GM18505 (cell line): ENCODE data around the gene SNX20.

ENCODE experiments used
- ATAC-seq: cut with Tn5 transposase; IDR thresholded peaks from one replicate; pipeline ENCODE4 v1.9.1; 2021; ENCODE audit not compliant: unreplicated experiment
- POLR2A ChIP-seq: IDR thresholded peaks from 4 replicates; pipeline ENCODE4 v1.6.1; 2011; ENCODE audit warnings: borderline replicate concordance; ENCODE audit not compliant: insufficient read depth, insufficient read length; ENCODE audit errors: extremely low read depth

The SNX20 gene

DNA sequence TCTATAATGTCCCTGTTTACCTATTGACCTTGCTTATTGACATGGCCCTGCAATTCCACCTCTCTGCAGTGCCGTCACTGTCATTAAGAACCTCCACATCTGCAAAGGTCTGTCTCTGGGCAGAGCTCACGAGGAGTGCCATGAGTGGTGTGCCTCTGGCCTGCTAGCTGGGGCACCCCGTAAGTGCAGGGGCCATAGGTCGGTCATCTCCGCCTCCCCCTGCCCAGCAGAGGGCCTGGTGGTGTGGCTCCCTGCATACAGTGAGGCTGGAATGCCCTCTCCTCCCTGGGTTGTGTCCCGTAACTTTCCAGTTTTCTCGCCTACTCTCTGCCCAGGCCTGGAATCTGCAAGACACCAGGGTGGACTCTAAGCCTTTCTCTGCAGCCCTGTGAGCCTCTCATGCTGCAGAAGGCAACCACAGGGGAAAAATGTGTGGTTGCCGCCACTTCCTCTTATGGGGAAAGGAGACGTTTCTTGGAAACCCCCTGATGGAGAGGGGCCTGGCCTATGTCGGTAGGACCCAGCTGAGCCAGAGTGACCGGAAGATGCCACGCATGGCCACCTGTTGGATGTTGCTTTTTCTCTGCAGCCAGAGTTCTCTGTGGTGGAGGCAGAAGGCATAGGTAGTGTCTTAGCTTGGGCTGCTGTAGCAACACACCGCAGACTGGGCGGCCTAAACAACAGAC lies 2.7 kb upstream of the SNX20 start:
- peak; percentile 33 for TF ChIP-seq POLR2A

DNA sequence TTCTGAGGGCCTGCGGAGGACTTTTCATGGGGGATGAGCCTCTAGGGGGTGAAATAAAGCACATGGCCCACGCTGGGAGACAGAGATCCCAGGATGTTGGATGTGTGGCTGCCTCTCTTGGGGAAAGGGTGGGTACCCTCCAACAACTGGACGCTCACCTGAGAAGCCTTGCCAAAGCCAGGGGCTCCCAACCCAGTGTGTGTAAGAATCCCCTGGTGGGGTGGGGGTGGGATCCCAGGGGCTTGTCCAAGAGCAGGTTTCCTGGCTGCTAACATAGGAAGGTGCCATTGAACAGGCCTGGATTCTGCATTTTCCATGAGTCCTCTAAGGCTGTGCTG lies 587 bp downstream of the SNX20 start:
- no peak for TF ChIP-seq POLR2A
- no peak for ATAC-seq

More for the DNA sequence above, 2.7 kb upstream of the SNX20 start:
- ATAC-seq, result peak; percentile 68

DNA sequence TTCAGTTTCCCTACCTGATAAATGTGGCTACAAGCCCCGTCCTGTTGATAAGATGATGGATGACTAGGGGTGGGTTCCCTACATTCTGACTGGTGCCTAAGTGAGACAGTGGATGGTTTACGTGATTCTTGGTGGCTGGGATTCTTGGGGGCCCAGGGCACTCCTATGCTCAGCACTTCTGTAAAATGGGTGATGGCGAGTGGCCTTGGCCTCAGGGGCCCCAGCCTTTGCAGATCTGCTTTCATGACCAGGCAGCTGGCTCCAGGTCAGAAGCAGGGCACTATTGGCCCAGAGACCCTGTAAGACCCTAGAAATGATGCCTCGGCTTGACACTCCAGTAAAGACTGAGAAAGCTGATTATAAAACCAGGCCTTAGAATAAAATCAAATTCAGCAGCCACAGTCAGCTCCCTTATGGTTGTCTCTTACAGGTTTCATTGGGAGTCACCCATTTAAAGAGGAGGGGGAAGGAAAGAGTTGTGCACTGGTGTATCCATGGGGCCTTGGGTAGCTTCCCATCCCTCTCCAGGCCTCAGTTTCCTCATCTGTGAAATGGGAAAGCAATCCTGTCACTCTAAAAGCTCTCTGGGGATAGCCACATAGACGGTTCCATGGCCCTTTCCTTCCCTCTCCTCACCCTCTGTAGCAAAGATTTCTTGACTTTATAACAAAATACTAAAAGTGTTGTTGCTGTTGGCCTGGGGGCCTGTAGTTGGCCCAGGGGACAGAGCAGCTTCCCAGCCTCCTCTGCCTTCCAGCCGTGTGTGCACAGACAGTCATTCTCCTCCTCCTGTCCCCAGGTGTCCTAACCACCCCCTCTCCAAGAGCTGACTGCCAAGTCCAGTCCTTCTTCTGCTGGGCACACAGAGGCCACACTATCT lies 1.2 kb downstream of the SNX20 start:
- TF ChIP-seq POLR2A, result no peak
- ATAC-seq, result no peak

DNA sequence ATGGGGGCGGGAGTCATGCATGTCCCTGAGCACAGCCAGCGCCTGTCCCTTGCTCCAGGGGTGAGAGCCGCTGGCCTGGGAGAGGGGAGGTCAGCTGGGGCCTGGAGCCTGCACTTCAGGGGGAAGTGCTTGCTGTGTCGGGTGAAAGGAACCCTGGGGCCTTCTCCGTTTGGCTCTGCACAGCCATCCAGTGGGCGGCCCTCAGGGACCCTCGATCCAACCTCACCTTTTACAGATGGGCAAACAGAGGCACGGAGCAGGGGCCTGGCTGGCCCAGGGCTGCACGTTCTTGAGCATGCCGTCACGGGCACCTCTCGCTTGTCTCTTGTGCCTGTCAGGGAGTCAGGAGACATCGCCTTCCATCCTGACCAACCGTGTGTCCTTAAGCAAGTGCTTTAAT lies 1.8 kb downstream of the SNX20 start:
- no peak for ATAC-seq
- TF ChIP-seq POLR2A, result no peak

DNA sequence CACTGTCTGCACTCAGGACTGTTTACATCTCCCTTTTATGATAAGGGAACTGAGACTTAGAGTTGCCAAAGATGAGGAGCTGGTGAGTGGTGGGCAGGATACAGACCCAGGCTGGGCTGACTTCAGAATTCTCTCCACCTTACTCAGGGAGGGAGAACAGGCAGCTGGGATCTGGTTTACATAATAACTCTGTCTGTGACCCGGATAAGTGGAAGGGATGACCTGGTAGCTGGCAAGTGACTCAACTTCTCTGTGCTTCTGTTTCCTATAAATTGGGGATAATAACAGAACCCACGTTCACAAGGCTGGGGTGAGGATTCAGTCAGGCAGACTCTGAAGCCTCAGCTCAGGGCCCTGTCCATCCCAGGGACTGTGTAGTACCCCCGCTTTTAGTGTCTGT lies 2.6 kb downstream of the SNX20 start:
- TF ChIP-seq POLR2A, result no peak
- ATAC-seq, result no peak

DNA sequence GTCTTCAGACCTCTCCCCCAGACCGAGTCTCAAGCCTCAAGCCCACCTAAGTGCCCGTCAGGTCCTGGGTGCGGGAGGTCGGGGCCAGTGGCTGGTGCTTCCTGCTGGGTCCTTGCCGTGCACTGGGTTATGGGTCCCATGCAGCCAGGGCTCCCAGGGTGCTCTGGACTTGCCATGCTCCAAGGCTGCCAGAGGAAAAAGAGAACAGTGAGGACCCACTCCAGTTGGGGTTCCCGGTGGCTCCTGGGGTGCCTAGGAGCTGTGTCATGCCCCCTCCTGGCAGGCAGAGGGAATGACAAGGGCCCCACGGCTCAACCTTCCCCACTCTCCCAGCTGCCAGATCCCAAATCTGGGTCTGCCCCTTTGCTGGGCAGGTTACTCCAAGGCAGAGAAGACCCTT lies 3.8 kb downstream of the SNX20 start:
- ATAC-seq, result no peak
- no peak for TF ChIP-seq POLR2A

DNA sequence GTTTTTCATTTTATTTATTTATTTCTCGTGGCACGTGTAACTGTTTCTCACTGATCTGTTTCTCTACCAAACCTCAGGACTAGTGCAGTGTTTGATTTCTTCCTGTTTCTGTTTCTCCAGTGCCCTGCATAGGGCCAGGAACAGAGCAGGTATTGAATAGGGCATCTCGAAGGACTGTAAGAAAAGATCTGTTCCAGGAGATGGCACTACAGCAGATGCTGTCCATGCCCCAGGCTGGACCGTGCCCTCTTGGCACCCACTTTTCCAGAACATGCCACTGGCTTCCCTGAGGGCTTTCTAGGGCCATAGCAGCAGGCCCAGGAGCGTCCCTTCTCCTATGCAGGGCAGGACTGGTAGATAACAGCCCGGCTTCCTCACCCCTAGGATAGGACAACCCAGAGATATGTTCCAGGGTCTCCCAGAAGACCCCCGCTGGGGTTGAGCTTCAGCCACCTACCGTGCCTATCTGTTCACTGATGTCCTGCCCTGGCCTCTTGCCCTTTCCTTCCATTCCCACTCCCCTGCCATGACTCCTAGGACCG lies 4.4 kb downstream of the SNX20 start:
- no peak for ATAC-seq
- no peak for TF ChIP-seq POLR2A

DNA sequence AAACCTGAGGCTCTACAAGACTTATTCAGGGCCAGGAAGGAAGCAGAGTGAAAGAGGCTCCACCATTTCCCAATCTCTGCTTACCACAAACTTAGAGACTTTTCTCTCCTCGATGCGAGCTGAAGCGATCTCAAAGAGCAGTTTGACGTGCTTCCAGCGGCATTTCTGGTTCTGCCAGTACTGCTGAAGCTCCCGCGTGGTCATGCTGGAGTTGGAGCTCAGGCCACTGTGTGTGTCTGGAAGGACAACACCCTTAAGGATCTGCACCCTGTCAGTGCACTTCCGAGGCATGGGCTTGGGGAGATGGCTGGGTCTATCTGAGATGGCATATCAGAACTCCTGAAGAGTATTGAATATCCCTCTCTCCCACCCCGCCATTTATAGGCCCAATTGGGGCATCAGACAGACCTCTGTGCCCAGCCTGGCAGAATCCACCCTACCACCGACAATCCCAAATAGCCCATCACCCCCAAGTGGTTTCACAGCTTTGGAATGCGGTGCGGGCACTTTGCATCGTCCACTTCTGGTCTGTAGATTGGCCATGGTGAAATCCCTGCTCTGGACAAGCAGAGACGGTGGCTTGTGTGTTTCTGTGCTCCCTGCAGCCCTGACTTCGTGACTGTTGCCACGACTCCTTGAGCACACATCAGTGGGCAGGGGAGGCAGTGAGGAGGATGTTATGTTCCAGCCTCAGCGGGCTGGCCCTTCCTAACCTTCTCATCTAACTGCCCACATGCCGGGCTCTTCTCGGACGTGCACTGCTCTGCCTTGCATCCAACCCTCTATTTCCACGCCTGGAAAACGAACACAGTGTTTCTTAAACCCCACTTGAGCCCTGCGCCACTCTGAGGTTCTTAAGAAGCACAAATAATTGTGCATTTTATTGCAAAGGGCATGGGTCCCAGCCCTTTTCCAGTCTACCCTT lies 5.2 kb downstream of the SNX20 start:
- no peak for ATAC-seq
- peak; percentile 16 for TF ChIP-seq POLR2A

DNA sequence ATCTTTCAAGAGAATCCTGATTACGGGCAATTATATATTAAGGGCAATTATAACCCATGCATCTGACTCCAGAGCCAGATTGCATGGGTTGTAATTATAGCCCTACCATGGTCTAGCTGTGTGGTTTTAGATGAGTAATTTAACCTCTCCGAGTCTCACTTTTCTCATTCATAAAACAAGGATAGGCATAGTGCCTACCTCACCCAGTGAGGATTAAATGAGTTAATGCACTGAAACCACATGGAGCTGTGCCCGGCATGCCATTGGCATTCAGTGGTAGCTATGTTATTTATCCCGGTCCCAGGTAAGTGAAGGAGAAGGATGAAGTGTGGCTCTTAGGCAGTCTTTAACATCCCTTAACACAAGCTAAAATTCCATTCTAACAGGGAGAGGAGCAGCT lies 6.3 kb downstream of the SNX20 start:
- TF ChIP-seq POLR2A, result no peak
- ATAC-seq, result no peak

DNA sequence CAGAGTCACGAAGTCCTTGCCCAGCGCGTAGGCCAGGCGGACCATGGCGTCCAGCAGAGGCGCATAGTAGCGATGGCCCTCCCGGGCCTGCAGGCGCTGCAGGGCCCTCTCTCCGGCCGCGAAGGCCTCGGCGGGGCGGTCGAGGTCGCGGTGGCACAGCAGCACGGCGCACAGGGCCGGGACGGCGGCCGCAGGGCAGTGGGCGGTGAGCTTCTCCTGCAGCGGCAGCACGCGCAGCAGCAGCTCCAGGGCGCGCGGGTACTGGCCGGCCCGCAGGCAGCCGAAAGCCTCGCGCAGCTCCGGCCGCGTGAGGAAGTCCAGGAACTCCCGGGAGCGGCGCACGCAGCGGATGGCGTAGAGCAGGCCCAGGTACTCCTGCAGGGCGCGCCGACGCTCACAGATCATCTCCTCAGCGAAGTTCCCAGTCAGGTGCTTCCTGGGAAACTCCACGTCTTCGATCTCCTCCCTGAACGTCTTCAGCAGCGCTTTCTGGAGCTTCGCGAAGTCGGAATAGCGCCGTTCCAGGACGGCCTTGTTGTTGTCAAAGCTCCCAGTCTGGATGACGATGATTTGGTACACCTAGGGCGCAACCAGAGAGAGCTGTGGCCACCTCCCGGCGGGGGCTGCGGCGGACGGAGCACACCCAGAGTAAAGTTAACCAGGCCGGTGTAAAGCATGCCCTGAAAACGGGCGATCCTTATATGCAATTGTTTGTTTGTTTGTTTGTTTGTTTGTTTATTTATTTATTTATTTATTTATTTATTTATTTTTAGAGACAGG lies 7.4 kb downstream of the SNX20 start:
- no peak for ATAC-seq
- TF ChIP-seq POLR2A, result no peak

DNA sequence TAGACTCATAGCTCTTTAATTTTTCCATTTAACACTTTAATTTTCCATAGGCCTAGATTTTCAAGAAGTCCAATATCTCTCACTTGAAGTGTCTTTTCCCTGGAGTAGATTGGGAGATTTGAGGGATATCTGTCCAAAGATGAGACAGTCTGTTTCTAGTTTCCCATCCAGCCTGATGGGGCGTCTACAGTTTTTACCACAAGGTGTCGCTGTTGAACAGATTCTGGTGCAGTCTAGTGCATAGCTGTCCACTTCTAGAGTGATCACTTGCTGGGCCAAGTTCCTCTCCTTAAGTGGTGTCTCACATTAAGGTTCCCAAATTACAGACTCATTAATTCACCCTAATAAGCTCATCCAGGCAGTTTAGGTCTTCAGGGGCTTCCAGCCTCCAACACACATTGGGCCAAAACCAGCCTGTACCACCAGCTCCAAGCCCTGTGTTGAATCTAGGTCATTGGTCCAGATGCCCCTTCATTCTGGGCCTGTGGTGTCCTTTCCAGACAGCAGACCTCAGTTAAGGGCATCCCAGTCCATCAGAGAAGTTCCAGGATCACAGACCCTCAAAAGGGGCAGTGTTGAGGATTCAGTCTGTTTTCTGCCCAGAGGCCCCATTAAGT lies 9.4 kb downstream of the SNX20 start:
- no peak for ATAC-seq

DNA sequence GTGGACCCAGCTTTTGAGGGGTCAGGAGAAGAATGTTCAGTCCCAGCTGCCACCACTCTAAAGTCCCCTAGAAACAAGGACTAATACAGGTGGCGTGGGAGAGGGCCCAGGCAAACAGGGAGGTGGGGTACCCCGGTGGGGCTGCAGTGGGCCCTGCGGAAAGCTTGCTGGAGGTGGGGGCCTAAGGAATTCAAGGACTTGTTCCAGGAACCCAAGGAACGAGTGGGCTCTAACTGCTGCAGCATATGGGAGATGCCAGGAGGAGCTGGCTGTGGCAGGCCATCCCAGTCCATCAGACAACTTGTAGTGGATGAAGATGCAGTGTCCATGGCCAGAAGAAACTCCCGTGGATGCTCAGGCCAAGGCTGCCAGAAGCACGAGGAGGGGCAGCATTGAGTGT lies 10.6 kb downstream of the SNX20 start:
- no peak for ATAC-seq
- no peak for TF ChIP-seq POLR2A

More for the DNA sequence above, 9.4 kb downstream of the SNX20 start:
- no peak for TF ChIP-seq POLR2A
